HG03045 (cell line): Measurements from ENCODE around the gene CNR1.
"Not testable (repeated sequence)": the region's sequence is repeated elsewhere in the genome, so short reads cannot be mapped to it uniquely, and the experiment has no call there.

ENCODE experiments used
- ATAC-seq: cut with Tn5 transposase; IDR thresholded peaks from one replicate; pipeline ENCODE4 v1.9.1; 2021; ENCODE audit warnings: mild to moderate bottlenecking, moderate library complexity; ENCODE audit not compliant: unreplicated experiment

The CNR1 gene

DNA sequence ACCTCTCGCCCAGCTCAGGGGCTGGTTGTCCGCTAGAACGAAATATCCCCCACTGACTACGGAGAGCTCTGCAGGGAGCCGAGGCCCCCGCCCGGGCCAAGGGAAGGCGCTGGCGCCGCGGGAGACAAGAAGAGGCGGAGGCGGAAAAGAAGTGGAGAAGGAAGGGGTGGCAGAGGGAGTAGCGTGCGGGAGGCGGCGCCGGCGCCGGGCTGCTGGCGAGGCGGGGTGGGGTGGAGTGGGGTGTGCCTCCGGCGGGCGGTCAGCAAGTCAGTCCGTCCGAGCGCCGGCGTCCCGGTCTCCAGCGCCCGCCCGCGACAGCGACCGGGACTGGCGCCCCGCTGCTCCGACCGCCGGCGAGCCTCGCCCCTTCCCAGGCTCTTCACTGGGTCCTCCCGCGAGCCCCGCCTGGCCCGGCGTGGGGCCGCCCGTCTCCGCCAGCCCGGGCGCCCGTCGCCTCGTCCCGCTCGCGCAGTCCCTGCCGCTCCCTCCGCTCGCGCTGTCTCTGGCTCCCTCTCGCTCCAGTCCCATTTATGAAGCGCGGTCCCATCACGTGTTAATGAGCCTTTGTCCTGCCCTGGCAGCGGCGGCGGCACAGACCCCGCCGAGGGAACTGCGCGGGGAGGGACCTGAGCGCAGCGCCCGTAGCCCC is at the start of gene CNR1:
Gene CNR1 (minus strand): TSS at position 504 of the 649 bp plus-strand sequence. CDS start 21,073 bp downstream, outside the sequence.
- peak; percentile 57 for ATAC-seq

DNA sequence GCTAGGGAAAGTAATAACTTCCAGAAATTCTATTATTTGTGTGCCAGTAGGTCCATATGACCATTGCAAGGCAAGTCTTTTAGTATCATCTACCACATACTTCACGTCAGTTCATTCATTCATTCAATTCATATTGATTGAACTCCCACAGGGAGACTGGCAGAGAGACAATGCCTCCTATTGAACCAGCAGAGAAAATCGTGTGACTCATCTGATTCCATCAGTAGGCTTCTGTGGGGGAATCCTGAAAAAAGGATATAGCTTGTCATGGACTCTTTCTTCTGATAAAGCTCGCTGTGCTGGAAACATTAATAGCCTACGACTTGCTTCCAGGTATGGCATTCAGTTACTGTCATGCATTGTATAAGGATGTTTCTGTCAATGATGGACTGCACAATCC is 45.3 kb upstream of the CNR1 start:
- no peak for ATAC-seq

DNA sequence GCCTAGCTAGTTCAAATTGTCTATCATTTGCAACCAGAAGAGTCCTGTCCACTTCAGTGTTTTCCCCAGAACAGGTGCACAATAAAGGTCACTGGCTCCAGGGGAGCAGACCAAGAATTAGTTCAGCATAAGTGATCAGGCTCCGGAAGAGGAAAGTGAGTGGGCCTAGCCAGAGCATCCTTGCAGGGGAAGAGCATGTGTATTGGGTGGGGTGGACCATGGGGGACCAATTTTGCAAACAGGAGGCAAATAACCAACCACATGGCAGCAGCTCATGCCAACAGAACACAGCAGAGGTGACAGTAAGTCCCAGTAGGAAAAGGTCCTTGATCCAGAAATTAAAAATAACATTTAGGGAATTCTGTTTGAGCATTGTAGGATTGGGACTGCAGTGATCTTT is 43.2 kb upstream of the CNR1 start:
- ATAC-seq, result no peak

DNA sequence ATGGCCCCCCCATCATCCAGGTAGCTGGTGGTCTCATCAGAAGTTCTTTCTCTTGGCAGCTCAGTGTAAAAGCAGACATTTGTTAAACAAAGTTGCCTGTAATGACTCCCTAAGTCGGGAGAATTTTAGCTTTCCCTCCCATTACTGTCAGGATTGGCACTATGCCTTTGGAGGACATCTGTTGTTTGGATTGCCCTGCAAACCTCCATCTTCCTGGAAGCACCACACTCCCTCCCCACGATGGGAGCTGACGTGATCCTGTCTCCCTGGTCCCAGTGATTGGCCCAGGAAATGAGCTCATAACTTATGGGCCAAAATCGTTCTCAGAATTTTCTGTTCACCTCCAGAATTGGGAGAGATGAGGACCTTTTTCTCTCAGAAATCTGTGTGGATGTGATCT is 42.6 kb upstream of the CNR1 start:
- no peak for ATAC-seq

DNA sequence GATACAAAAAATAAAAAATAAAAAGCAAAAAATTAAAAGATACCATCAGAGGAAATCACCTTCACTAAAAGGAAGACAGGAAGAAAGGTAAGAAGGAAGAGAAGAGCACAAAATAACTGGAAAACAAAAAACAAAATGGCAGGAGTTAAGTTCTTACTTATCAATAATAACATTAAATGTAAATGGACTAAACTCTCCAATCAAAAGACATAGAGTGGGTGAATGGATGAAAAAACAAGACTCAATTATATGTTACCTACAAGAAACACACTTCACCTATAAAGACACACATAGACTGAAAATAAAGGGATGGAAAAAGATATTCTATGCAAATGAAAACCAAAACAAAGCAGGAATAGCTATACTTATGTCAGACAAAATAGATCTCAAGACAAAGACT is 35.6 kb upstream of the CNR1 start:
- ATAC-seq, result not testable (repeated sequence)

DNA sequence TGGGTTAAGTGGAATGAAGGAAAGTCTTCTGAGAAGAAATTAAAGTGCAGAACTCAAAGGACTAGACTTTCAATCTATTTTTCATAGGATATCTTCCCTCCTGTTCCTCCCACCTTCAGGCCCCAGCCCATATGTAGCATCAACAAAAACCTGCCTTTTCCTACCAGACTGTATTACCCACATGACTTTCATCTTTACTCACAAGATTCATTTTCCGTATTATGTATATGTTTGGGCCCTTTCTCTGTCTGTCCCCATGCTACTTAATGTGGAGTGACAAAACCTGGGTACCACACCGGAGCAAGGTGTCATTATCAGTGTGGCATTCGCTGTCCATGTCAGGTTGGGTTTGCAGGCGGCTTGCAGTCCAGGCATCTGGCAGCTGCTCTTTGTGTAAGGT is 18.8 kb upstream of the CNR1 start:
- ATAC-seq, result no peak

DNA sequence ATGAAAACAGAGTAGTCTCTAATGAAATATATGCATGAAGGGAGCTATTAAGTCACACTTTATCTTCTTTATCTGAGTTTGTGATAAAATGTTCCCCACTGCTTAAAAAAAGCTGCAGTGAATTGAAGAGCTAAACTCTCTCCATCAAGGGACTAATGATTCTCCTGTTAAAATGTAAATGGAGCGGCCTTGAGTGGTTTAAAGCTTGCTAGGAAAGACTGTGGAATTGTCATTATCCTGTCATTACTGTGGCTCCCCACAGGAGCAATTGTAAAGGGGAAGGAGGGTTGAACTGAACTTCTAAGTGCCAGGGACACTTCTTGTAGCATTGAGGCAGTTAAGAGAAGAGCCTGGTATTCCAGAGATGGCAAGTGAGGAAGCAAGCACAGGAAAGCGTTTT is 17.3 kb upstream of the CNR1 start:
- no peak for ATAC-seq

DNA sequence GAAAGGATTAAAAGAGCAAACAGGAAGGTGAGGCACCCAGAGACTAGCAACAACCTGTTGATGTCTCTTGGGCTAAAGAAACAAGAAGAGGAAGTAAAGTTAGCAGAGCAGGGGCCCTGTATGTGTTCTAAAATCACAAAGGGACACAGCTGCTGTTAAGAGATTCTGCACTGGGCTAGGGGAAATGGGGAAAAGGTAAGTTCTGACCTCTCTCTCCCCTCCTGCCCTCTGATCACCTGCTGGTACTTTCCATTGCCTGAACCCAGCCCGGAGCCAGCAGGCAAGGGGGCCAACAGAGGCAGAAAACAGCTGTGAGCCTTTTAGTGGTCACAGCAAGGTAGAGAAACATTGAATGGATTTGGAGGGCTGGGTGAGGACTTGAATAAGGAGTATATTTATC is 13.5 kb upstream of the CNR1 start:
- ATAC-seq, result peak; percentile 55

DNA sequence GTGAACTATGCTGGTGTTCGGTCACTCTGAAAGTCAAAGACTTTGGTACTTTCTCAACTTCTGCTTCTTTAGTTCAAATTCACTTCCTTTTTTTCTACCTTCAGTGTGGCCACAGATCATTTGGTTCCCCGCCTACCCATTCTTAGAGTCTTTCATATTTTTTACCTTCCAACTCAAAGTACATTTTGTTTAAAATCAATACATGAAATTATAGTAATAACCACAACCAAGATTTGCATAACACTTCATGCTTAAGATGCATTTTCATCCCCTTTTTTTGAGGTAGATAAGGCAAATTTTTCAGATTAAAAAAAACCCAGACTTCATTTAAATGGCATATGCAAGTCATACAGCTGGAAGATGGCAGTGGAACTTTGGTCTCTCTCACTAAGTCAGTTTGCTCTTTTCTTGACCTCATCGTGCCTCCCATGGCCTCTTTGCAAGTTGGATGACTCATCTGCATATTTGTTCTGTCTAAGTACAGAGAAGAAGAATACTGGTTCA is 11.9 kb upstream of the CNR1 start:
- ATAC-seq, result peak; percentile 71

DNA sequence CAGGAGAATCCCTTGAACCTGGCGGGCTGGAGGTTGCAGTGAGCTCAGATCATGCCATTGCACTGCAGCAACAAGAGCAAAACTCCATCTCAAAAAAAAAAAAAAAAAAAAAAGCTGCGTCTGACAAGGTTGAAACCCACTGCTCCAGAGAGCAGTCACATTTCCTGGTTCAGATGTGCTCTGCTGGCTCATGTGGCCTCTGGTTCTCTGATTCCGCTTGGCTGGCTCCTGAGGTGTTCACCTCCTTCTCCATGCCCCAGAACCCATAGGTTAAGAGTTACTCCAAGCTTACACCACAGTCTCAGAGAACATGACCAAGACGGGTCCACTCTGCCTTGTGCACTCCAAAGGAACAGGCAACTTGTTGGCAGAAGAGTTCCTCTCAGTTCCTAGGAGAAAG is 8.8 kb upstream of the CNR1 start:
- ATAC-seq, result no peak

DNA sequence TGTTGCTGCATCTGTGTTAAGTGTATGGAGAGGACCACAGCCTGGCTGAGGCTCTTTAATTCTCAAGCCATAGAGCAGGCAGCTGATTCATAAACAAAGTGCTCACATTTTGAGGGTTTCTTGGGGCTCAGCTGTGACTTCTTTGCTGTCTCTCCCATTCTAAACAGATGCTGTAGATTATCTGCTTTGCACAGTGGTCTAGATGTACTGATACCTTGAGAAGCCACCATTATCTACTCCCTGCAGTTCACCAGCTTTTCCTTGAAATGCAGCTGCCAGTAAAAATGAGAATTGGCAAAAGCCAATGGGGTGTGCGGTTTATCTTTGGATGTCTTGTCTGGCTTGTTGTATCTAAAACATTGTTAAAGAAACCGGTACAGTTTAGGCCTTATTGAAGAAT is 5.2 kb upstream of the CNR1 start:
- no peak for ATAC-seq

DNA sequence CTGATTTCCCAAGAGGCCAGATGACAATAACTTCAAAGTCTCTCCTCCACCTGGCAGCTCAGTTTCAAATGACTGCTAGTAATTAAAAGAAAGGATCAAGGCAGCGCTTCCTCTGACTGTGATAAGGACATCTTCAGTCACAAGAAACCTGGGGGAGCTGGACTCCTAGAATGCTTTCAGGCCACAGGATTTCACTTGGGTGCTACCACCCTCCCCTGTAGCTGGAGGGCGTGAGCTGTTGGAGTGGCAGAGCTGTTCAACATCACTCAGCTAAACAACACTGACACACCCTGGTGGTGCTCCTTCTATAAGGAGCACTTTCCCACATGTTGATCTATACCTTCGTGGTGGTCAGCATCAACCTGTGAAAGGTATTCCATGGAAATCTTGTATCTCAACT is 2.2 kb upstream of the CNR1 start:
- ATAC-seq, result no peak

- peak; percentile 16 for ATAC-seq
These were observed 1.3 kb upstream of the CNR1 start for GRCh38 chr6:88167352-88167937.

GRCh38 chr6:88166493-88167351 is 575 bp upstream of the CNR1 start:
- peak; percentile 38 for ATAC-seq

GRCh38 chr6:88165087-88165843 is 882 bp downstream of the CNR1 start:
- no peak for ATAC-seq

GRCh38 chr6:88164061-88164460 is 2.1 kb downstream of the CNR1 start:
- ATAC-seq, result no peak

DNA sequence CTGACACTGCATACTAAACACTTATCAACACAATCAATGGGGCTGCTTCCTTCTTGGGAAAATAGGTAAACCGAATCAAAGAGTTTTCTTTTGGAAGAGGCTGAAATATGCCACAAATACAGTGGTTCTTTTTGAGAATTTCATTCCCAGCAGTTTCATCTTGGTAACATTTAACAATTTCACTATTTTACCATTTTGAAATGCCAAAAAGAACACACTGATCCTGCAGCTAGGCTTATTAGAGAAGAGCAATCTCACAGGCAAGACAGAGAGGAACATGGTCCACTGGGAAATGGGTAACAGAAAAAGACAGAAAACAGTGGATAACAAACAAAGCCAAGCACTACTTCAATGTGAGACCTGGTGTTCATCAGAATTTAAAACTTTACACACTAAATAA is 2.5 kb downstream of the CNR1 start:
- ATAC-seq, result no peak

DNA sequence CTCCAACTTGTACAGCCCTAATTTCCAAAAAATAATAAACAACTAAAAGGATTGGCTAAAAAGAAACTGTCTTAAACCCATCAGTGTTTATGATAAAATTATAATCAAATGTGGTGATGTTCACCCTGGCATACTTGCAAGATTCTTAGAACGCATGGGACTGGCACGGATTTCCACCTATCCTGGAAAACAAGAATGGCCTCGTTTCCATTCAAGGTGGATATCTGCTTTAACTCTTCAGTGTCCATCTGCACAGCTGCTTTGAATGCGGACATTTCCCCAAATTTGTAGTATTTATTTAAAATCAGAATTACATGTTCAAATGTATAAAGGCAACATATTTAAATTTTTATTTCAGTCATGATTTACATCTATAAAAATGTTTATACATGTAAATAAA is 4.2 kb downstream of the CNR1 start:
- no peak for ATAC-seq

DNA sequence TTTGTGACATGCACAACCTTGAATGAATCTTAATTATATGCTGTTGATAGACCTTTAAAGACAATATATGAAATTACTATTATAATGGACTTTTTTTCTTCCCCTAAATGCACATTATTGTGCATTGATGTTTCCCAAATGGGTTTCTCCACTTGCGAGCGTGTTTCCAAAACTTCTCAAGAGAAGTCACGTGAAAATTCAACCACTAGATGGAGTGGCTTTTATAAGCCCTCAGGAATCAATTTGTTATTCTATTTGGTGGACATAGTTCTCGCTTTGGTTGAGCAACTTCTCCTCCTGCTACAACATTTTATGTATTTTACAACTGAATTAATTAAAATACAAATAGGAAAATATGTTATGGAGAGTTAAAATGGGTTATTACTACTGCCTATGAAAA is 9.0 kb downstream of the CNR1 start:
- ATAC-seq, result no peak

GRCh38 chr6:88145298-88145963 is 20.7 kb downstream of the CNR1 start:
- no peak for ATAC-seq
